Measurements from ENCODE around the gene ESD.

The ESD gene

DNA sequence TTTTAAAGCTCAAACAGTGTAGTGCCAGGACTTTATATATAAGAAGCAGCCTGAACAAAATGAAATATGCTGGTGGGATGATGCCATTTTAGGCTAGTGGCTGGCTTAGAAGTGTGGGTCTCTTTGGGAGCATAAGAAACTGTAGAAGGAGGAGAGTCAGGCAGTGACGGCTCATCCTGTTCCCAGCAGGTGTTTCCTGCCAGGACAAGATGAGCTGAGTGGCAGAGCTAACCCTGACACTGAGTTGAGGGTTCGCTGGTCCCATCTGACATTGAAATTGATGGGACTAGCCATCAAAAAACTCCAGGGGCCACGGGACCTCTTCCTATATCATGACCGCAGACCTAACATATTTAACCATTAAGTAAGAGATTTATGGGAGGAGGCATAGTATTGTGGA lies 51.3 kb downstream of the ESD start:
- DNase-seq (ENCODE audit: low spot score) = no peak

DNA sequence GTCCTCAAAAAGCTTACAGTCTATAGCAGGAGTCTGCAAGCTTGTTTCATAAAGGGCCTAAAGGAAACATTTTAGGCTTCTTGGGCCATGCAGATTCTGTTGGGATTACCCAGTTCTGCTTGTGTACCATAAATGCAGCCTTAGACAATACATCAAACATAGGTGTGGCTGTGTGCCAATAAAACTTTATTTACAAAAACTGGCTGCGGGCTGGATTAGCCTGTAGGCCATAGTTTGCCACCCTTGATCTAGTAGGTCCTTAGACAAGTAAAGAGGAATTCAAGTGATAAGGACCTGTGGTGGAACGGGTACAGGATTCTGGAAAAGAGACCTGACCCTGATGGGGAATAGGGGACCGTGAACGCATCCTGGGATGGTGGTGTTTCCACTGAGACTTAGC lies 51.9 kb downstream of the ESD start:
- DNase-seq (ENCODE audit: low spot score) = no peak

DNA sequence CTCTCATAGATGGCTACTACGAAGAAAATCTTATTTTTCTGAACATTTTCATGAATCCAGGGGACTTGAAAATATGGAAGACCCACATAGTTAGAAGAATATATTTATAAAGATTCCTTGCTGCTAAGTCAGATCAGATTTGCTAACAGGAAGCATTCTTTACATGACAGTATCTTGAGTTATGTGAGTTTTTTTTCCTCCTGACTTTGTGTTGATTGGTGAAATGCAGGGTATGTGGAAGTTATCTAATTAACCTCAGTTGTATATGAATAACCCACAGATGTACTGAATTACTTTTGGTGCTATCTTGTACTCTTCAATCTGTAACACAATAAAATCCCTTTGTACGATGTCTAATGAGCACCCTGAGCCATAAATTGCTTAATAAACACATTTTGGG lies 53.8 kb downstream of the ESD start:
- no peak for DNase-seq (ENCODE audit: low spot score)

DNA sequence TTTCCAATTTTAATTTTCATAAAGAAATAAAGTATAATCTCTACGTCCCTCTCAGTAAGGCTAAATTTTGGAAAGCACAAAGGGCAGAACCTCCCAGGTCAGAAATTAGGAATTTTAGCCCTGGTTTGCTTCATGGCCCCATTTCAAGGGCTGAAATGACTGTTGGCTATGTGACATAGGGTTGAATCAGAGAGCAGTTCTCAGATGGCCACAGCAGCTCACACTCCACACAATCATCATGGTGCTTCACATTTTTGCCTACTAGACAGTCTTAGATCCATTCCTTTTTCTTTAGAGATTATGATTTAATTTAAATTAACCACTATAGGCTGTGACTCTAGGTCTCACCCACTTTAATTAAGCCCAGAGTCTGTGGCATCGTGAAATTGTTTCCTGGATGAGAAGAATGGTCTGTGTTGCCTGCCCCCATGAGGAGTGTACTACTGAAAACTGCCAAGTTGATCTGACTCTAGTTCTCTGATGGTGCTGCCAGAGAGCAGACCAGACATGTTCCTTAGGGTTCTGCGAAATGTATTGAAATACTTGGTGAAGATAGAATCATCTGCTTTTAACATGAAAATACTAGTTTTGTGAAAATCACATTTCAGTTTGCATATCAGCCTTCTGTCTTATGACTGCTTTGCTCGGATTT lies 57.4 kb downstream of the ESD start:
- DNase-seq (ENCODE audit: low spot score) = no peak

- no peak for DNase-seq (ENCODE audit: low spot score)
Measured at GRCh38 chr13:46738766-46739165, 58.2 kb downstream of the ESD start.

DNA sequence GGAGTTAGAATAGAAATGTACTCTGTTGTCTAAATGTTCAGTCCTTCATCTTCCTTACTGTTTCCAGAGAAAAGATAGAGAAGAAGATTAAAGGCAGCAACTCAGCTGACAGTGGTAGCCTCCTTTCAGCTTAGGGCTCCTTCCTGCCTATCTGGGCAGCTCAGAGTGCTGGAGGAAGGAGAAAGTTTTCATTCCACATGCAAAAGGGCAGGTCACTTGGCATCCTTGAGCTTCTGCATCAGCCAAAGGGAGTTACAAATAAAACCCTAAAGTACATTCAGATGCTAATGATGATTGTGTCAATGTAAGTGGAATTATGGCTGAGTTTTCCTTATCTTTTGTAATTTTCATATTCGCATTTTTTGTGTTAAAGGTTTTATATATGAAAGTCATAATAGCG lies 58.9 kb downstream of the ESD start:
- DNase-seq (ENCODE audit: low spot score) = no peak

- no peak for DNase-seq (ENCODE audit: low spot score)
Measured at GRCh38 chr13:46736541-46737310, 60.2 kb downstream of the ESD start.

DNA sequence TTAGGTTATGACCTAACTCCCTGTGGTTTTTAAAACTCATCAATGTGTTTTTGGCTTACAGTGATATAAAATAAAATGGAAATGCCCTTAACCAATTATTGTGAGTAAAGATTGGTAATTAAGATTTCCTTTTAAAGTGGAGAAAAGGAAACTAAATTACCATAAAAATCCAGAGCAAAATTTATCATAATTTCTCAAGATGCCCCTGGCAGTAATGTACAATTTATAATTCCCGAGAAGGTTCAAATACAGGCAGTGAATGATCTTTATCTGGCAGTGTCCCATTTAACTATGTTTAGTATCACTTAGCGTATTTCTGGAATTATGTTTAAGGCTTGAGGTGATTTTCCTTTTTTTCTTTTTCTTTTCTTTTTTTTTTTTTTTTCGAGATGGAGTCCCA lies 61.5 kb downstream of the ESD start:
- no peak for DNase-seq (ENCODE audit: low spot score)

GRCh38 chr13:46731535-46731934 lies 65.4 kb downstream of the ESD start:
- no peak for DNase-seq (ENCODE audit: low spot score)

- DNase-seq (ENCODE audit: low spot score) = peak; percentile 10
Measured at GRCh38 chr13:46728777-46729176, 68.2 kb downstream of the ESD start.

DNA sequence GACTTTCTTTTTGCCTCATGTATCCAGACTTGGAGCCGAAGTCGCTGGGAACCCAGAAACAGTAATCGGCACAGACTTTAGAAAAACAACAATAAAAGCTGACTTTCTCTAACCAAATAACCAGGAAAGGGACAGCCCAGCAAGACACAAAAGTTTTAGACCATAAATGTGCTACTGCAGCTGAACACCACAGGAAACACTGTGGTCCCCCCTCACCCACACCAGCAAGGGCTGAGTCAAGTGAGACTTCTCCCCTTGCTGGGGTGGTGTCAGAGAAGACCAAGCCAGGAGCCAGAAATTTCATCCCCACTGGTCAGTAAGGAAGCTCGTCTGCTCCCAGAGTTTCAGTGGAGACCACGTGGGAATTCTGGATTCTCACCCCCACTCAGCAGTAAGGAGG lies 70.6 kb downstream of the ESD start:
- DNase-seq (ENCODE audit: low spot score) = no peak
